GM12878 (cell line): ENCODE results near the gene IL17B. TPM values are rescaled to one million over a fixed set of nuclear protein-coding genes. Genes with fewer than 3 reads are reported as not detected.
A peak's percentile ranks its signal among the peaks of the same experiment; 100 is the strongest.

Source experiments
- ATAC-seq: fragments of 200-7000 bp; cut with Tn5 transposase; 3 replicates; pipeline ENCODE4 v1.9.1; 2020; ENCODE audit warnings: mild to moderate bottlenecking, moderate library complexity
- BruUV-seq: library from RNA; stranded (reverse); fragments of 400-500 nt; replicated peaks from 2 replicates; lab custom pipeline; 2021; lab: Mats Ljungman, UMichigan
- CTCF ChIA-PET: fragments of 300-600 bp; sonication (Branson Sonifier 250); formaldehyde crosslinking; extraction: SDS; loops from one replicate; lab custom pipeline; 2021; ENCODE audit warnings: inconsistent platforms; lab: Yijun Ruan, JAX
- POLR2A ChIA-PET: fragments of 350-600 bp; formaldehyde crosslinking; extraction: SDS; loops from one replicate; lab custom pipeline; 2021; ENCODE audit warnings: inconsistent platforms; lab: Charles Lee
- RAD21 ChIA-PET: fragments of 300-600 bp; sonication (Branson Sonifier 250); formaldehyde crosslinking; loops from one replicate; lab custom pipeline; 2023; ENCODE audit warnings: antibody characterized with exemption; ENCODE audit not compliant: unreplicated experiment; lab: Charles Lee
- SMC1A ChIA-PET: fragments of 300-600 bp; sonication (Branson Sonifier 250); formaldehyde crosslinking; loops from one replicate; lab custom pipeline; 2023; ENCODE audit not compliant: unreplicated experiment, uncharacterized antibody; lab: Charles Lee
- DNase-seq: peaks from one replicate; pipeline ENCODE4 v3.0.0-alpha.2; 2011; ENCODE audit warnings: low read depth, low spot score
- FAIRE-seq: peaks from 3 replicates; lab custom pipeline; 2011; peaks lifted over from hg19 to GRCh38; lab: Jason Lieb, UNC
- H2AFZ ChIP-seq: 2 replicates; pipeline ENCODE4 v1.6.0; 2011; ENCODE audit warnings: low read depth, low read length, control low read depth; ENCODE audit not compliant: control insufficient read depth
- H3K27ac ChIP-seq: 2 replicates; pipeline ENCODE4 v1.5.1; 2011; ENCODE audit warnings: control low read depth; ENCODE audit not compliant: control insufficient read depth, insufficient read depth
- H3K27me3 ChIP-seq, 2 experiments: replicated peaks in 1 of 2; 2 replicates each; pipeline versions ENCODE4 v1.6.0 to v1.6.1; 2011; ENCODE audit warnings: low read length in 1 of 2; ENCODE audit not compliant: control insufficient read depth in 2 of 2, insufficient read depth in 2 of 2
- H3K36me3 ChIP-seq, 2 experiments: 2 replicates each; pipeline ENCODE4 v1.5.1; 2011; ENCODE audit warnings: low read length in 1 of 2; ENCODE audit not compliant: control insufficient read depth in 2 of 2, insufficient read depth in 2 of 2
- H3K4me1 ChIP-seq: 2 replicates; pipeline ENCODE4 v1.6.1; 2011; ENCODE audit warnings: mild to moderate bottlenecking, low read length, moderate library complexity, mixed read lengths; ENCODE audit not compliant: control insufficient read depth, insufficient read depth
- H3K4me2 ChIP-seq: 2 replicates; pipeline ENCODE4 v1.6.0; 2011; ENCODE audit warnings: control low read depth; ENCODE audit not compliant: control insufficient read depth, insufficient read depth
- H3K4me3 ChIP-seq: fragments of 200-600 bp; sonication (generic); 2 replicates; pipeline ENCODE4 v1.5.1; 2016
- H3K79me2 ChIP-seq: 2 replicates; pipeline ENCODE4 v1.6.0; 2011; ENCODE audit warnings: low read length; ENCODE audit not compliant: control insufficient read depth, insufficient read depth
- H3K9ac ChIP-seq: 2 replicates; pipeline ENCODE4 v1.8.0; 2011; ENCODE audit warnings: low read length, control low read depth, mixed read lengths; ENCODE audit not compliant: control insufficient read depth, insufficient read depth
- H3K9me3 ChIP-seq: replicated peaks from 3 replicates; pipeline ENCODE4 v1.5.1; 2011; ENCODE audit warnings: mild to moderate bottlenecking, low read length; ENCODE audit not compliant: control insufficient read depth, insufficient read depth
- H4K20me1 ChIP-seq: 2 replicates; pipeline ENCODE4 v1.6.0; 2011; ENCODE audit not compliant: control insufficient read depth, insufficient read depth
- BACH1 ChIP-seq: fragments of 450-650 bp; IDR thresholded peaks from 2 replicates; pipeline ENCODE4 v1.6.1; 2017; ENCODE audit warnings: mild to moderate bottlenecking, borderline replicate concordance
- ESRRA ChIP-seq: IDR thresholded peaks from 2 replicates; pipeline ENCODE4 v1.6.1; 2012; ENCODE audit warnings: mild to moderate bottlenecking, low read length, improper control_type of control experiment
- HDGF ChIP-seq: fragments of 450-650 bp; IDR thresholded peaks from 2 replicates; pipeline ENCODE4 v1.6.1; 2016; ENCODE audit warnings: antibody characterized with exemption
- MEF2B ChIP-seq: fragments of 450-650 bp; IDR thresholded peaks from 2 replicates; pipeline ENCODE4 v1.6.1; 2018; ENCODE audit warnings: mild to moderate bottlenecking, moderate library complexity; ENCODE audit not compliant: partially characterized antibody, poor library complexity, severe bottlenecking
- NFIC ChIP-seq: IDR thresholded peaks from 2 replicates; pipeline ENCODE4 v1.6.1; 2012; ENCODE audit warnings: low read depth, mild to moderate bottlenecking, inconsistent platforms, low read length, moderate library complexity
- NR2F1 ChIP-seq: fragments of 450-650 bp; conservative IDR thresholded peaks from 2 replicates; pipeline ENCODE4 v1.6.1; 2017; ENCODE audit warnings: mild to moderate bottlenecking
- PAX5 ChIP-seq: IDR thresholded peaks from 2 replicates; pipeline ENCODE4 v1.6.1; 2011; ENCODE audit warnings: low read depth, low read length, borderline replicate concordance
- PML ChIP-seq: IDR thresholded peaks from 2 replicates; pipeline ENCODE4 v1.6.1; 2012; ENCODE audit warnings: low read length, inconsistent platforms
- POLR2AphosphoS5 ChIP-seq: IDR thresholded peaks from 2 replicates; pipeline ENCODE4 v1.6.1; 2011; ENCODE audit warnings: mild to moderate bottlenecking, low read length, inconsistent platforms
- RAD21 ChIP-seq: IDR thresholded peaks from 2 replicates; pipeline ENCODE4 v1.6.1; 2011; ENCODE audit warnings: mild to moderate bottlenecking, low read depth, low read length, moderate library complexity; ENCODE audit not compliant: insufficient read depth
- SIX5 ChIP-seq: IDR thresholded peaks from 2 replicates; pipeline ENCODE4 v1.6.1; 2011; ENCODE audit warnings: mild to moderate bottlenecking, low read depth, low read length, moderate library complexity; ENCODE audit not compliant: severe bottlenecking
- SMC3 ChIP-seq: IDR thresholded peaks from 2 replicates; pipeline ENCODE4 v1.6.1; 2011; ENCODE audit warnings: low read length, improper control_type of control experiment, borderline replicate concordance
- YY1 ChIP-seq: IDR thresholded peaks from 2 replicates; pipeline ENCODE4 v1.6.1; 2011; ENCODE audit warnings: low read depth, mild to moderate bottlenecking, low read length
- WGBS: methylation state at CpG from one replicate; pipeline ENCODE4 v1.1.6; 2016; ENCODE audit warnings: low lambda C conversion rate; ENCODE audit not compliant: insufficient replicate concordance, insufficient coverage; ENCODE audit errors: missing lambda C conversion rate; 5-methylcytosine and 5-hydroxymethylcytosine counted together
- in situ Hi-C: fragments of 300-500 bp; cut with MboI; formaldehyde crosslinking; loops from 9 replicates; pipeline ENCODE4 v1.14.3; 2018; ENCODE audit warnings: mixed read lengths
- intact Hi-C: fragments of 100-400 bp; cut with micrococcal nuclease; formaldehyde crosslinking; loops from one replicate; pipeline ENCODE4 v1.14.2; 2022; ENCODE audit not compliant: unreplicated experiment
- polyA plus RNA-seq, 11 experiments: library from polyadenylated mRNA; depleted of rRNA in 4 of 11; unstranded in 6 of 11; stranded (reverse) in 5 of 11; fragments of >200 nt; fragmentation: Nextera tagmentation in 4 of 11; fragmentation: Illumina TruSeq in 1 of 11; extraction: Ambion mirVana in 4 of 11; extraction: Trizol in 1 of 11; gene quantifications; 1 replicate in 1 of 11; 2 replicates in 10 of 11; pipeline versions ENCODE4 v1.2.1 to v1.2.3, GENCODE V29; 2011 to 2016; ENCODE audit warnings: inconsistent platforms in 2 of 11, missing spikeins in 2 of 11, low read depth in 1 of 11
- total RNA-seq, 4 experiments: library from RNA; depleted of rRNA in 3 of 4; stranded (reverse); fragments of >200 nt in 3 of 4; fragmentation: Illumina TruSeq in 1 of 4; extraction: Trizol in 1 of 4; gene quantifications; 2 replicates each; pipeline versions ENCODE4 v1.2.1 to v1.2.3, GENCODE V29; 2013 to 2021
- TF ChIP-seq, protein P1 (sequence below): fragments of 450-650 bp; conservative IDR thresholded peaks from 2 replicates; pipeline ENCODE4 v1.6.1; 2017; ENCODE audit warnings: mild to moderate bottlenecking, moderate library complexity
- TF ChIP-seq, protein P2 (sequence below), 3 experiments: IDR thresholded peaks in 2 of 3; conservative IDR thresholded peaks in 1 of 3; 2 replicates each; pipeline ENCODE4 v1.5.1; 2011; ENCODE audit warnings: low read depth in 3 of 3, low read length in 3 of 3, mild to moderate bottlenecking in 3 of 3, control low read depth in 2 of 3, moderate library complexity in 2 of 3, inconsistent platforms in 1 of 3, mixed read lengths in 1 of 3; ENCODE audit not compliant: control insufficient read depth in 2 of 3, insufficient read depth in 1 of 3; ENCODE audit errors: extremely low read depth in 1 of 3
- TF ChIP-seq, protein P3 (sequence below): fragments of 450-650 bp; IDR thresholded peaks from 2 replicates; pipeline ENCODE4 v1.6.1; 2016; ENCODE audit warnings: mild to moderate bottlenecking

Gene IL17B
- total and polyA plus RNA-seq, 10 of the 15 experiments (the other 5 are each of a cell fraction or from before 2014, with no cell fraction given), result not detected

DNA sequence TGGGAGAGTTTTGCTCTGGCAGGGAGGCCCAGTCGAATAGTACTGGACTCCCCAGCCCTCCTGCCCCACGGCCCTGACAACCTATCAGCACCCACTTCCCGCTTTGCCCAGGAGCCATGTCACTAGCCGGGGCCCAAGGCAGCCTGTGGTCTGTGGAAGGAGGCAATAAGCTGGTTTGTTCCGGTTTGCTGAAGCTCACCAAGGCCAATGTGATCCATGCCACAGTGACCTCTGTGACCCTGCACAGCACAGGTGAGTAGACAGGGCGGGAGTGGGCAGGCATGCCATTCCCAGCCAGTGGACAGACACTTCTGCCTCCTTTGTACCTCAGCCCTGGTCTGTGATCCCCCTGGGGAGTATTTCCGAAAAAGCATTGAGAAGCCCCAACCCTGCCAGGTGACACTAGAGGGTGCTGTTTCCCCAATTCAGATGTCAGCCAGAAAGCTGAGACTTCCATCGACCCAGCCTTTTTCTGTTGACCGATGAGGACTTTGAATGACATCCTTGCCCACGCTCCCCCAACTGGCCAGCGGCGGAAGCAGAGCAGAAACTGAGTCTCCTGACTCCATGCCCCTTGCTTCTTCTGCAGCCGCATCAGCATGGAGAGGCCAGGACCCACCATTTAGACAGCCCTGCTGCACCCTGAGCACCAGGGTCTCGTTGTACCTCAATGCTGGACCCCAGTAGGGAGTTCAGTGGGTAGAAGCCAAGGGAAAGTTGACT lies 11.7 kb downstream of the IL17B start:
- CTCF ChIA-PET, result interaction anchor here (0.6 to 5.8 kb wide), 31 partner anchors 7 to 250 kb away, joined by 3 to 118 read pairs (median 5); partner anchors contain the start of genes GRPEL2, IL17B and PCYOX1L
- H3K4me1 ChIP-seq, result no peaks in the 10 kb centered on the region
- H3K27me3 ChIP-seq, result no peaks in the 10 kb centered on the region
- H3K4me3 ChIP-seq, result no peak overlapping the region
- H4K20me1 ChIP-seq, result no peaks in the 10 kb centered on the region
- no peak overlapping the region for H3K27ac ChIP-seq
- WGBS, result 36% methylated on average over 14 of the region's 14 CpGs
- RAD21 ChIA-PET, result interaction anchor here (1.1 to 2.8 kb wide), 8 partner anchors 22 to 251 kb away, joined by 3 to 8 read pairs (median 6); partner anchors contain the start of gene GRPEL2
- no peak for DNase-seq
- no peak overlapping the region for H2AFZ ChIP-seq
- BruUV-seq, result no TSS peak
- FAIRE-seq, result peak; percentile 87
- SMC1A ChIA-PET, result interaction anchor here (0.7 to 2.9 kb wide), 10 partner anchors 14 to 194 kb away, joined by 3 to 25 read pairs (median 4); partner anchors contain the start of gene GRPEL2
- no peak overlapping the region for H3K9ac ChIP-seq
- H3K4me2 ChIP-seq, result no peak overlapping the region
- TF ChIP-seq ESRRA (no peak), BACH1 (no peak), POLR2AphosphoS5 (no peak), HDGF (peak; percentile 38; the same call in 1 of the 2 replicates), YY1 (0 out of 2 replicates have a peak, but pooled peaks have one; percentile 62), RAD21 (peak; percentile 59), MEF2B (peak; percentile 79), SIX5 (no peak), PAX5 (no peak), PML (no peak), NR2F1 (0 out of 2 replicates have a peak, but pooled peaks have one; percentile 26), SMC3 (peak; percentile 45; the same call in 1 of the 2 replicates), NFIC (no peak)
- TF ChIP-seq, protein P1, sequence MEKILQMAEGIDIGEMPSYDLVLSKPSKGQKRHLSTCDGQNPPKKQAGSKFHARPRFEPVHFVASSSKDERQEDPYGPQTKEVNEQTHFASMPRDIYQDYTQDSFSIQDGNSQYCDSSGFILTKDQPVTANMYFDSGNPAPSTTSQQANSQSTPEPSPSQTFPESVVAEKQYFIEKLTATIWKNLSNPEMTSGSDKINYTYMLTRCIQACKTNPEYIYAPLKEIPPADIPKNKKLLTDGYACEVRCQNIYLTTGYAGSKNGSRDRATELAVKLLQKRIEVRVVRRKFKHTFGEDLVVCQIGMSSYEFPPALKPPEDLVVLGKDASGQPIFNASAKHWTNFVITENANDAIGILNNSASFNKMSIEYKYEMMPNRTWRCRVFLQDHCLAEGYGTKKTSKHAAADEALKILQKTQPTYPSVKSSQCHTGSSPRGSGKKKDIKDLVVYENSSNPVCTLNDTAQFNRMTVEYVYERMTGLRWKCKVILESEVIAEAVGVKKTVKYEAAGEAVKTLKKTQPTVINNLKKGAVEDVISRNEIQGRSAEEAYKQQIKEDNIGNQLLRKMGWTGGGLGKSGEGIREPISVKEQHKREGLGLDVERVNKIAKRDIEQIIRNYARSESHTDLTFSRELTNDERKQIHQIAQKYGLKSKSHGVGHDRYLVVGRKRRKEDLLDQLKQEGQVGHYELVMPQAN, result no peak
- TF ChIP-seq, protein P2, sequence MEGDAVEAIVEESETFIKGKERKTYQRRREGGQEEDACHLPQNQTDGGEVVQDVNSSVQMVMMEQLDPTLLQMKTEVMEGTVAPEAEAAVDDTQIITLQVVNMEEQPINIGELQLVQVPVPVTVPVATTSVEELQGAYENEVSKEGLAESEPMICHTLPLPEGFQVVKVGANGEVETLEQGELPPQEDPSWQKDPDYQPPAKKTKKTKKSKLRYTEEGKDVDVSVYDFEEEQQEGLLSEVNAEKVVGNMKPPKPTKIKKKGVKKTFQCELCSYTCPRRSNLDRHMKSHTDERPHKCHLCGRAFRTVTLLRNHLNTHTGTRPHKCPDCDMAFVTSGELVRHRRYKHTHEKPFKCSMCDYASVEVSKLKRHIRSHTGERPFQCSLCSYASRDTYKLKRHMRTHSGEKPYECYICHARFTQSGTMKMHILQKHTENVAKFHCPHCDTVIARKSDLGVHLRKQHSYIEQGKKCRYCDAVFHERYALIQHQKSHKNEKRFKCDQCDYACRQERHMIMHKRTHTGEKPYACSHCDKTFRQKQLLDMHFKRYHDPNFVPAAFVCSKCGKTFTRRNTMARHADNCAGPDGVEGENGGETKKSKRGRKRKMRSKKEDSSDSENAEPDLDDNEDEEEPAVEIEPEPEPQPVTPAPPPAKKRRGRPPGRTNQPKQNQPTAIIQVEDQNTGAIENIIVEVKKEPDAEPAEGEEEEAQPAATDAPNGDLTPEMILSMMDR (IDR thresholded peaks at IDR 0.05 in 2 of 3, conservative IDR thresholded peaks at IDR 0.05 in 1 of 3; ENCODE audit: control insufficient read depth in 2 of 3, extremely low read depth in 1 of 3, insufficient read depth in 1 of 3, low read depth in 3 of 3, low read length in 3 of 3), result peak; percentile 83 to 84 (median 83)
- TF ChIP-seq, protein P3, sequence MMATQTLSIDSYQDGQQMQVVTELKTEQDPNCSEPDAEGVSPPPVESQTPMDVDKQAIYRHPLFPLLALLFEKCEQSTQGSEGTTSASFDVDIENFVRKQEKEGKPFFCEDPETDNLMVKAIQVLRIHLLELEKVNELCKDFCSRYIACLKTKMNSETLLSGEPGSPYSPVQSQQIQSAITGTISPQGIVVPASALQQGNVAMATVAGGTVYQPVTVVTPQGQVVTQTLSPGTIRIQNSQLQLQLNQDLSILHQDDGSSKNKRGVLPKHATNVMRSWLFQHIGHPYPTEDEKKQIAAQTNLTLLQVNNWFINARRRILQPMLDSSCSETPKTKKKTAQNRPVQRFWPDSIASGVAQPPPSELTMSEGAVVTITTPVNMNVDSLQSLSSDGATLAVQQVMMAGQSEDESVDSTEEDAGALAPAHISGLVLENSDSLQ, result peak; percentile 66
- in situ Hi-C loops (no loop called here), intact Hi-C loops (loop anchor here (1.0 to 2.0 kb wide), 2 partner anchors 50 to 197 kb away; no protein-coding TSS in a partner anchor)
- POLR2A ChIA-PET, result interaction anchor here (1.1 kb wide), 1 partner anchor 10 kb away, joined by 3 read pairs; the partner anchor contains the start of gene PCYOX1L
- no peaks in the 10 kb centered on the region for H3K79me2 ChIP-seq
- H3K9me3 ChIP-seq, result no peaks in the 10 kb centered on the region
- H3K36me3 ChIP-seq, result no peaks in the 10 kb centered on the region
- peak; percentile 93 for ATAC-seq
